DMS153 treated with DMSO at 0.1 percent for 48 hours (cell line): ENCODE measurements around the gene EYS.

ENCODE experiments used
- DNase-seq: peaks from one replicate; lab custom pipeline; 2025; ENCODE audit not compliant: unreplicated experiment; lab: John Stamatoyannopoulos, UW

The EYS gene

DNA sequence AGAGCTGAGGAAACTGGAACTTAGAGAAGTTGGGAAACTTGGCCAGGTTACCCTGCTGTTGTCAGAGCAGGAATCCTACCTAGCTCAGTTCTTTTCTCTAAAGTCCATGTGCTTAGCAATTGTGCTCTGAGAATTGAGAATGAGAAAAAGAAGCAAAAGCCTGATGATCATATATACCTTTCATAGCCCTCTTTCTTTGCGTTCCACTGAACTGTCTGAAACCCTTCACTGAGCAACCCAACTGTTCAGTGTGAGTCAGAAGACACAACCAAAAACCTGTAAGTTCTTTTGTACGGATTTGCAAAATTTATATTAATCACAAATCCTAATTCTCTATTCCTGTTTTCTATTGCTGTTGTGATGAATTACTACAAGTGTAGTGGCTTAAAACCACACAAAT lies 1990.9 kb downstream of the EYS start:
- DNase-seq, result no peak

DNA sequence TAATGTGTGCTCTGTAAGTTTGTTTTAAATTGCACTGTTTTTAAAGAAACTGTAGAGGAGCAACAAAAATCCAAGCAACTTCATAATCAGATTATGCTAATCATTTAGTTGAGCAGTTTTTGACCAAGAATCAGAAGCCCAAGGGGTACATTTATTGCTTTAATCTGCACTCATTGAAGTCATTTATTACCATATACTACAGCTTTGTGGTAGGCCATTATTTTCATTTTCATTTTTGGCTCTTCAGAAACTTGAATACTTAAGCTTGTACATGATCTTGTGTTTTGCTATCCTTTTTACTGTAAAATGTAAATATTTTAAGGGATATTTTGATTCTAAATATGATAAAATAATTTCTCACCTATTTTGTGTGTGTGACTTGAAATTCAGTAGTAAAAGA lies 1992.9 kb downstream of the EYS start:
- no peak for DNase-seq

DNA sequence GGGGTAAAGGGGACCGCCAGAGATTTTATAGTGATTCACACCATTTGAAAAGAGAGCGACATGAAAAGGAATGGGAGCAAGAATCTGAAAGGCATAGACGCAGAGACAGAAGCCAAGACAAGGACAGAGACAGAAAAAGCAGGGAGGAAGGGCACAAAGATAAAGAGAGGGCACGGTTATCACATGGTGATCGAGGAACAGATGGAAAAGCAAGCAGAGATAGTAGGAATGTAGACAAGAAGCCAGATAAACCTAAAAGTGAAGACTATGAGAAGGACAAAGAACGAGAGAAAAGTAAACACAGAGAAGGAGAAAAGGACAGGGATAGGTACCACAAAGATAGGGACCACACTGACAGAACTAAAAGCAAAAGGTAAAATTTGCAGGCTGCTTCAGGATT lies 1993.7 kb downstream of the EYS start:
- DNase-seq, result no peak

DNA sequence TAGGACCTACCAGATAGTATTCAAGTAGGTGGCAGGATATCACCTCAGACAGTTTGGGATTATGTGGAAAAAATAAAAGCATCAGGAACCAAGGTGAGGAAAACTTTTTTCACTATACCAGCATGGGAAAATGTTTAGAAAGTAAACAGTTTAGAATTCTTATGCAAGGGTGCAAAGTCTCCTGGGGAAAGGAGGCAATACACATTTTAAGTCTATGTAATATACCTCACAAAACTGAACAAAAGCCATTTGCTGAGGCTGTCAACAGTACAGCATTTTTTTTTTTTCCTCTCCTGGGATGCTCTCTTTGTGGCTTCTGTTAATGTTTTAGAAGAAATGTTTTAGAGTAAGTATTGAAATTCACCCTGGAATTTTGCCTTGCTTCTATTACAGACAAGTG lies 1997.9 kb downstream of the EYS start:
- DNase-seq, result no peak

DNA sequence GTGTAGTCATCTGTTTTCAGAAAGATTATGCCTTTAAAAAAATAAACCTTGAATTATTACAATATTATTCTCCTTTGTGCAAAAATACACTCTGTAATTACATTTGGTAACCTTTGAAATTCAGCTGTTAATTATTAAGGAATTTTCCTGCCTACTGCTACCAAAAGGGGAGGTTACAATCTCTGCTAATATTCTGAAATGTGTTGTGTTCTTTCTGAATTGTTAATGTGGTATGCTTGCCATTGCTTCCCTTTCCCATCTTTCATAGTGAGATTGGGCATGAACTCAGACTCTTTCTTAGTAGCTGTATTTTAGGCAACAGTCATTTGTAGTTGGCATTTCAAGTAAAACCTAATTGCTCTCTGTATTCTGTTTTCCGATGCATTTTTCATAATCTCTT lies 1998.4 kb downstream of the EYS start:
- no peak for DNase-seq

DNA sequence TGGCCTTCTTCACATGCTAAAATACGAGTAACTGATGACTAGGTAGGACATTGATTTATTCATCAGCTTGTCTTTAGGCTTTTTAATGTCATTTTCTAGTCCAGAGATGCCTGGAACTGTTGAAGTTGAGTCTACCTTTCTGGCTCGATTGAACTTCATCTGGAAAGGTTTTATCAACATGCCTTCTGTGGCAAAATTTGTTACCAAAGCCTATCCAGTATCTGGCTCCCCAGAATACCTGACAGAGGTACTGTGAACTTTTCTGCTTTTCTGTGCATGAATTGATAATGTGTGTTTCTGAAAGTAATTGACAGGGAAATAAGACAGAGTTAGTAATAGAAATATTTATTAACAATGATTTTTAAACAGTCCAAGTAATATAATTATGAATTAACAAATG lies 2000.4 kb downstream of the EYS start:
- DNase-seq, result no peak

DNA sequence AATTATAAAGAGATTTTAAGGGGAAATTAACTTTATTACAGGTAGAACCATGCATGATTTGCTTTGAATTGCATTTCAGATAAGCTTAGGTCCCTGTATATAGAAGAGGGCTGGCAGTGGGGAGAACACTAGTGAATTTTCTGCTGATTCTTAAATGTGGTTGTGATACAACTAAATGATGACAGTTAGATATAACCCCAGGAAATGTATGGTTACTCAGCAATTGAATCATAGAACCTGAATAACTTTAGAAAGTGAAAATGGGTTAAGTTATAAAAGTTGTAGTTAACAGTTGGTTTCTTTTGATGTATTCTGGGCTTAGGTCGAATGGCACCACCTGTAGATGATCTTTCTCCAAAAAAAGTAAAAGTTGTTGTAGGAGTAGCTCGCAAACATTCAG lies 2001.3 kb downstream of the EYS start:
- no peak for DNase-seq

DNA sequence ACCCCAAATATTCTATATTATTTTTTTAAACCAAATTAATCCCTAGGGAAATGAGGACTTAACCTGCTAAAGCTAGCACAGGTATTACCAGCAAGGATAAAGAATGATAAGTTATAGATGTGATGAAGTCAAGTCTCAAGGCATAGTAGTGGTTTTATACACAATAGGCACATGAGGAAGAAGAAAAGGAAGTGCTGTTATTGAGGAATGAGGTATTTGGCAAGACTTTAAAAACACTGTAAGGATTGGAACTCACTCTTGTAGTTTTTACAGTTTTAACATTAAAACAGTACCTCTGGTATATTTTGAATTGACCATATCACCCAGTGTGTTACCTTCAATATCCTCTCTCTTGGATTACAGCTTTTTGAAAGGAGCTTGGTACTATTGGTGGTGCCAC lies 2016.8 kb downstream of the EYS start:
- DNase-seq, result no peak

DNA sequence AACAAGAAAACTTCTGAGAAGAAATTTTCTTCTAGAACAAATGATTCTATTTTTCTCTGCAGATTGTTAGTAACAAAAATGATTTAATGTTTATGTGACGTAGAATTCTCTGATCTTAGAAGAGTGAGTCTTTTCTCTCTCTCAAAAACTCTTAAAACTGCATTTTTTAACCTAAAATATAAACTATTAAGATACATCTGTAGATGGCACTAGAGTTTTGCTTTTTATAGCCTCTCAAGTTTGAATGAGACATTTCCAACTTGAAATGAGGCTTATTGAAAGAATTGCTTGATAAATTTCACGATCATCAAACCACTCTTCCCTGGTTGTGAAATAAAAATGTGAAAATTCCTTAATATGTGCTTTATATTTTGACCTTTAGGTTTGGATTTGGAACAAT lies 2017.6 kb downstream of the EYS start:
- DNase-seq, result no peak

DNA sequence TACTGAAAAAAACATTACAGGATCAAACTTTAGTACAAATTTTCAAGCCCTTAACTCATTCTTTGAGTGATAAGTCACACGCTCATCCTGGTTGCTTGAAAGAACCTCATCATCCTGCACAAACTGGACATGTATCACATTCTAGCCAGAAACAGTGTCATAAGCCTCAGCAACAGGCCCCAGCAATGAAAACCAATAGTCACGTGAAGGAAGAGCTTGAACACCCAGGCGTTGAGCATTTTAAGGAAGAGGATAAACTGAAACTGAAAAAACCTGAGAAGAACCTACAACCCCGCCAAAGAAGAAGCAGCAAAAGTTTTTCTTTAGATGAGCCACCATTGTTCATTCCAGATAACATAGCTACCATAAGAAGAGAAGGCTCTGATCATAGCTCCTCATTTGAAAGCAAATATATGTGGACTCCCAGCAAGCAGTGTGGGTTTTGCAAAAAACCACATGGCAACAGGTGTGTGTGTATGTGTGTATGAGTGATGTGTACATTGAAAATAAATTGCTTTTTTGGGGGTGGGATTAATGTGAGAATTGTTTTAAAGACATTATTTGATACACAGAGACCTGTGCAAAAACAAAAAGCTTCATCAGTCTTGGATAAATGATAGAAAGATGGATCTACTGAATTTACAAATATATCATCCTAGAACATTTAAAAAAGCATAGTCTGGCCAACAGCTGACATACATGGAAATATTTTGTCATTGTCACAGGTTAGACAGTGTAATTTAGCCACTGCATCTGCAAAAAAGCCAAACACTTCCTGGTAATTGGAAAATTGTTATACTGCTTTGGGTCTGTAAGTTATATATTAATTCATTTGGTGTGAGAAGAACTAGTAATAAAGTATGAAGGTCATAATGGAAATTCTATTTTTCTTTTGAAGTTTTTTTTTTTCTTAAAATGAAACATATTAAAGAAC lies 2021.3 kb downstream of the EYS start:
- DNase-seq, result no peak

DNA sequence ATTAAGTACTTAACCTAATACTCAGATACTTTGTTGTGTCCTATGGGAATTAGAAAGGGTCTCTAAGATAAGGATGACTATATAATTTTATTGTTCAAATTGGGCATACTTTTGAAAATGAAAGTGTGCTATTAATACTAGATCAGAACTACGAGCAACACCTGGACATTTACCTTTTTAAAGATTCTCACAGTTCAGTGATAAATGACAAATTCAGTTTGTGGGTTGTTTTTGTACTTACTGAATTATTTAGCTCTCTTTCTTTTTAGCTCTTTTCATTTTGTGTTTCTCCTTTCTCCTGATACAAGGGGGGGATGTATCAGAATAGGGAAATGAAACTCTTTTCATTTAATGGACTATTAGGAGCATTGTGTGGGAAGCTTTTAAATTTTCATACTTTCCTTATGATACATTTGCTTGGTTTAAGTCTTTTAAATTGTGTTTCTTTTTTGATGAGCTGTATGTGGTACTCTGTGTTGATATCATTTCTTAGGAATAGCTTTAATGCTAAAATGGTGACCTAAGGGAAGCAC lies 2023.9 kb downstream of the EYS start:
- DNase-seq, result no peak

DNA sequence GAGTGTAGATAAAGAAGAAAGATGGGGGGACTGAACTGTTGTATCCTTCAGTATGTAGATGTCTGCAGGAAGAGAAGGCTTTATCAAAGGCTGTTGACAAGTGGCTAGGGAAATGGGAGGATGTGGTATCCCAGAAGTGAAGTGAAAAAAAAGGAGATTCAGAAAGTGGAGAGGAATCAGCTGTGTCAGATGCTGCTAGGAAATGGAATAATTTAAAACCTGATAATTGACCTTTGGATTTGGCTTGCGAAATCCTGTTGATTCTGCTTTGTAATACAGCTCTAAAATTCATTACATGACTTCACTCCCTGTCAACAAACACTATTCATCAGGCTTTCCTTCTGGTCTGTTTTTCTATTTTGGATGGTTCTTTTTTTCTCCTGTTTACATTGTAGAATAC lies 2029.7 kb downstream of the EYS start:
- no peak for DNase-seq

DNA sequence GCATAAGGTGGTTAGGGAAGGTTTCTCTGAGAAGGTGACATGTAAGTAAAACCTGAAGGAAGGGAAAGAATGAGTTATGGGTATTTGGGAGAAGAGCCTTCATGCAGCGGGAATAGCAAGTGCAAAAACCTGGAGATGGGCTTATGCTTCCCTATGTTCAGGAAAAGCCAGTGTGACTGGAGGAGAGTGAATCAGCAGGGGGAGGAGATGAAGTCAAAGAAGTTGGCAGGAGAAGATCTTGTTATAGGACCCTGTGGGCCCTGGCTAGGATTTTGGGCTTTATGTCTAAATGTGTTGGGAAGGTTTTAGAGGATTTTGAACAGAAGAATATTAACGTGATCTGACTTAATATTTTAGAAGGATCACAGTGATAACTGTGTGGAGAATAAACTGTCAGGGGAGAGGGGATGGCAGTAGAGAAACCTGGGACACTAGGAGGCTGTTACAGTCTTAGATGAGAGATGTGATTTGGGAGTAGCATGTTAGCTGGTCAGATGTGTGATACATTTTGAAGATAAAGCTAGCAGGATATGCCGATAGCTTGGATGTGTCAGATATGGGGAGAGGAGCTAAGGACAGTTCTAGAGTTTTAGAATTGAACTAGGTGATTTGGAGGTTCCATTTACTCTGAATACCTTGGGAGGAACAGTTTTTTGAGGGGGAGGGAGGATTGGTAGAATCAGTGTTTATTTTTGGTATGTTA lies 2030.5 kb downstream of the EYS start:
- no peak for DNase-seq

DNA sequence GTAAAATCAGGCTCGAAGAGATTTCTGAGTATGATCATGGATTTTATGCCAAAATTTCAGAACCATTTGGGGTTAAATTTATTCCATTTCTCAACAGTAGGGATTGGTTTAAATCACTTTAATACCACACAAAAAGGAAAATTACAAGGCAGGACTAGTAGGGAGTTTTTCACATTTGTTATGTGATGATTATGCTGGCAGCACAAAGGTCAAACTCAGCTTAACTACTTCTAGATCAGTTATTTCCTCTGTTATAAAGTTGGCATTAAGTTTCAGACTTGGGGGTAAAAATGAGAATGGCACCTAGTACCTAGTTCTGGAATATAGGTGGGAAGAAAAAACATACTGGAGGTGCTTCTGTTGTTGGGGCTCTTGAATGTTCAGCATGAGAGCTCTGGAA lies 2031.9 kb downstream of the EYS start:
- no peak for DNase-seq

DNA sequence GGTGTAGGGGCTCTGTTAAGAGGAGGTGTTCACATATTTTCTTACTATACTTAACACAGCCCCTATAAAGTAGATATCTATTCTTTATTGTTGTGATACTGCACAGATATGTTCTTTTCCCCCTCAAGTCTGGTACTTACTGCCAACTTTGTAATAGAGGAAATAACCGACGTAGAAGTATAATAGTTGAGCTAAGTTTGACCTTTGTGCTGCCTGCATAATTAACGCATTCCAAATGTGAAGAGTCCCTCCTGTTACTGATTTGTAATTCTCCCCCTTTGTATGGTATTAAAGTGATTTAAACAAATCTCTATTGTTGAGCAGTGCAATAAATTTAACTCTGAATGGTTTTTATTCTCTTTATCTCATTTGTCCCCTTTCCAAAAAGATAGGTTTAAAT lies 2032.4 kb downstream of the EYS start:
- DNase-seq, result no peak

DNA sequence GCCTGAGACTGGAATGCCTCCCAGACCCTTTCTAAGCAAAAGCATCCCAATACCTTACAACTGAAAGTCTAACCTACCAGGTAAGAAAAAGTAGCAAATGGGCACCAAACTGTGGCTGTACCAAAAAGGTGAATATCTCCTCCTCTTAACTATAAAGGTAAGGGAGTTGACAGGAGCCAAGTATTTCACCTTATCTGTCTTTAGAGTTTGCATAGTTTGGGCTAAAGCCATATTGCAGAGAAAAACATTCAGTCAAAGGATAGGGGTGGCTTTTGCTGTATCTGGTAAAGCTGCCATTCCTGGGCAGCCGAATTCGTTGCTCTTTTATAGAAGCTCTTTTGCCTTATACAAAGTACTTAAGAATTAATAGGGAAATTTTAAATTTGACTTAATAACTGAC lies 2033.3 kb downstream of the EYS start:
- DNase-seq, result no peak

DNA sequence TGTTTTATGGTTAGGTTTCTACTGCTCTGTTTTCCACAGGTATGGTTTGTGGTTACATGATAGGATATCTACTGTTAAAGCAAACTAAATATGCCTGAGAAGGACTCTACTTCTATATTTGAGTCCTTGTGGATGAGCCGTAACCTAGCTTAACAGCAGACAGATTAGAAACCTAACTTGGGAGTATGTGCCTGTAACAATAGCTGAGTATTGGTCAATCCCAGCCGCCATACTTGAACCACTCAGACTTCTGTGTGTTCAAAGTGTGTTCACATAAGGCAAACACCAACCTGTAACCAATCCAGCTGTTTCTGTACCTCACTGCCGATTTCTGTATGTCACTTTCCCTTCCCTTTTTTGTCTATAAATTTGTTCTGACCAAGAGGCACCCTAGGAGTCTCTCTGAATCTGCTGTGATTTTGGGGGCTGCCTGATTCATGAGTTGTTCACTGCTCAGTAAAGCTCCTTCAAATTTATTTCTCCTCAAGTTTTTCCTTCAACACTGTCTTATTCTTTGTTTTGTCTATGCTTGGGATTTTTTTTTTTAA lies 2034.4 kb downstream of the EYS start:
- no peak for DNase-seq

DNA sequence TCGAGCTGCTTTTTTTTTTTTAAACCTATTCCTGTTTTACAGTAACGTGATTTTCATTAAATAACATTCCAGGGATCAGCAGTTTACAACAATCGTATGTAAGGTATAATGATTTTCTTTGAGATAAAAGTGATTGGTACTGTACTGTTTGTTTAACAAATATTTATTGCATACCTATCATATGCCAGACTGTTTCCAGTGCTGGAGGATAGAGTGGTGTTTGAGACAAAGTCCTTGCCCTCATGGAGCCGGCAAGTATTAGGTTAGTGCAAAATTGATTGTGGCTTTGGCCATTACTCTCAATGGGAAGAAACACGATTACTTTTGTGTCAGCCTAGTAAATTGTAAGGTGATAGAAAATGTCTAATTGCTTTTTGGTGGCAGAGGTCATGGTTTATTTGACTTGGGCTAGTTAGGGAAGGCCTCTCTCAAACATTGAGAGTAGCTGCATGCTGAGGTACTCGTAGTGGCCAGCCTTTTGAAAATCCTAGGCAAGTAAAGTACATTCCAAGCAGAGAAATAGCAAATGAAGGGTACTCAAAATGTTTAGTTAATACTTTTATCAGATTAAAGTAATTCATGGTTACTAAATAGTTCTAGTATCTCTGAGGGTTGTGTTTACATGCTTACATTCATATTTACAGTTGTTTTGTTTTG lies 2035.8 kb downstream of the EYS start:
- no peak for DNase-seq
